ENCODE results near the gene MARCHF7. TPM values are rescaled to one million over a fixed set of nuclear protein-coding genes. Genes with fewer than 3 reads are reported as not detected.
"Not testable (repeated sequence)": the region's sequence is repeated elsewhere in the genome, so short reads cannot be mapped to it uniquely, and the experiment has no call there.

The MARCHF7 gene
- total RNA-seq, 2 donors from 2014 or later = 68.9 to 86.1 TPM

DNA sequence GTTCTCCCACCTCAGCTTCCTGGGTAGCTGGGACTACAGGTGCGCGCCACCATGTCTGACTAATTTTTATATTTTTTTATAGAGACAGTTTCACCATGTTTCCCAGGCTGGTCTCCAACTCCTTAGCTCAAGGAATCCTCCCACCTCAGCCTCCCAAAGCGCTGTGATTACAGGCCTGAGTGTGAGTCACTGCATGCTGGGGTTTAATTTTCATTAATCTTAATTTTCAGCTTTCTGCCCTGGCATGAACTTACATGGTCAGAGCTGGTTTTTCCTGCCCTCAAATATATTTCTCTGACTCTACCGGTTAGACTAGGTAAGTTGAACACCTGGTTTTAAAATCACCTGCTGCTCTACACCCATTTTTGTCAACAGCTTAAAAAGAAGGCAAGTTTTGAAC is 3.1 kb downstream of the MARCHF7 start:
- intact Hi-C loops (cut with DNase I) = no loop called here
- DNase-seq (ENCODE audit: low spot score) = no peak

GRCh38 chr2:159716409-159716808 is 4.1 kb downstream of the MARCHF7 start:
- intact Hi-C loops (cut with DNase I); DNase-seq (ENCODE audit: low spot score): not testable (repeated sequence)

DNA sequence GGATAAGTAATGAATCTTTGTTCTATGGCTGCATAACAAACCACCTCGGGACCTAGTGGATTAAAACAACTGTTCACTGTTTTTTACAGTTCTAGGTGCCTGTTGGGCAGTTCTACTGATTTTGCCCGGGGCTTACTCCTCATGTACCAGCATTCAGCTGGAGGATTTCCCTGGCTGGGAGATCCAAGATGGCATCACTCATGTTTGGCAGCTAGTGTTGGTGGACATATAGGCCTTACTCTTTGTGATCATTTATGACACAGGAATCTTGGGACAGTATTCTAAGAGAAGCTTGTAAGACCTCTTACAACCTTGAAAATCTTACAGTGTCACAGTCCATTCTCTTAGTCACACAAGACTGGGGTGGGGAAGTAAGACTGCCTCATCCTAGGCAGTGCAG is 4.6 kb downstream of the MARCHF7 start:
- intact Hi-C loops (cut with DNase I) = no loop called here

GRCh38 chr2:159720676-159721075 is 8.4 kb downstream of the MARCHF7 start:
- intact Hi-C loops (cut with DNase I) = no loop called here
- DNase-seq (ENCODE audit: low spot score) = no peak

More for the DNA sequence above, 4.6 kb downstream of the MARCHF7 start:
- no peak for DNase-seq (ENCODE audit: low spot score)

DNA sequence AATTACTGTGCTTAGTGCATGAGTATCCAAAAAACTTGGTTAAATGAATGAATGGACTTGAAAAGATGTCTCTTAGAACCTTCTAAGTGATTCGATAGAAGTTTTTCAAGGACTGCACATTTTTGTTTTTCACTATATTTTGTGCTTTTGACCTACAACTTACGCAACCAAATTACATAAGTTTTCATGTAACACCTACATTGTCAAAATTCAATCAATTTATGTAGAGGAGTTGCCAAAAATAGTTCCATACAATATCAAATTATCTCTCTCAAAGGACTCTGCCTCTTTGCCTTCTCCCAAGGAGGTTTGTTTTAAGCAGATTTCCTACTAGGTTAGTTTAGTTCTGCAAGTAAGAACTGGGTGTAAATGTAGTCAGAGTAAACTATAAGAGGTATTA is 10.3 kb downstream of the MARCHF7 start:
- DNase-seq (ENCODE audit: low spot score) = no peak
- intact Hi-C loops (cut with DNase I) = no loop called here

DNA sequence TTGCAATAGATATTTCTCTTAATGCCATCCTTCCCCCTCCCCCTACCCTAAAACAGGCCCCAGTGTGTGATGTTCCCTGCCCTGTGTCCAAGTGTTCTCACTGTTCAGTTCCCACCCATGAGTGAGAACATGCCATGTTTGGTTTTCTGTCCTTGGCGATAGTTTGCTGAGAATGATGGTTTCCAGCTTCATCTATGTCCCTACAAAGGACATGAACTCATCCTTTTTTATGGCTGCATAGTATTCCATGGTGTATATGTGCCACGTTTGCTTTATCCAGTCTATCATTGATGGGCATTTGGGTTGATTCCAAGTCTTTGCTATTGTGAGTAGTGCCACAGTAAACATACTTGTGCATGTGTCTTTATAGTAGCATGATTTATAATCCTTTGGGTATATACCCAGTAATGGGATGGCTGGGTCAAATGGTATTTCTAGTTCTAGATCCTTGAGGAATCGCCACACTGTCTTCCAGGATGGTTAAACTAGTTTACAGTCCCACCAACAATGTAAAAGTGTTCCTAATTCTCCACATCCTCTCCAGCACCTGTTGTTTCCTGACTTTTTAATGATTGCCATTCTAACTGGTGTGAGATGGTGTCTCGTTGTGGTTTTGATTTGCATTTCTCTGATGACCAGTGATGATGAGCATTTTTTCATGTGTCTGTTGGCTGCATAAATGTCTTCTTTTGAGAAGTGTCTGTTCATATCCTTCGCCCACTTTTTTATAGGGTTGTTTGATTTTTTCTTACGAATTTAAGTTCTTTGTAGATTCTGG is 12.7 kb downstream of the MARCHF7 start:
- DNase-seq (ENCODE audit: low spot score); intact Hi-C loops (cut with DNase I): not testable (repeated sequence)

GRCh38 chr2:159725713-159726112 is 13.4 kb downstream of the MARCHF7 start:
- intact Hi-C loops (cut with DNase I) = no loop called here
- DNase-seq (ENCODE audit: low spot score) = no peak

GRCh38 chr2:159728629-159729028 is 16.3 kb downstream of the MARCHF7 start:
- no peak for DNase-seq (ENCODE audit: low spot score)
- intact Hi-C loops (cut with DNase I) = no loop called here

GRCh38 chr2:159735648-159736047 is 23.3 kb downstream of the MARCHF7 start:
- no peak for DNase-seq (ENCODE audit: low spot score)
- intact Hi-C loops (cut with DNase I) = no loop called here

GRCh38 chr2:159736048-159736447 is 23.7 kb downstream of the MARCHF7 start:
- intact Hi-C loops (cut with DNase I) = no loop called here
- no peak for DNase-seq (ENCODE audit: low spot score)

GRCh38 chr2:159737292-159737916 is 25.1 kb downstream of the MARCHF7 start:
- intact Hi-C loops (cut with DNase I) = no loop called here

DNA sequence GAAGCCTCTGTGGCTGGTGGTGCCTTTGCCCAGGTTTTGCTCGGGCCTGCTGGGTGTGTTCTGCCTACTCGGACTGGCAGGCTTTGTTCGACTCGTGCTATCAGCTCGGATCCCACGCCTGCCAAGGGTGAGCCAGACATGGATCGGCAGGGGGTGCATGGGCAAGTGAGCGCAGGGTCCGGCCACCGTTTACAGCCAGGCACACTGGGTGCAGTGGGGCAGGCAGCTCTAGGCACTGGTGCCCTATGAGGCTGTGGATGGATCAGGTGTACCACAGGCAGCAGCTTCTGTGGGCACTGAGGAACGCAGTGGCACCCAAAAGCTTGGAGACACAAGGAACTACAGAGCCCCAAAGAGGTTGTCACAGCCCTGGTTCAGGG is 25.6 kb downstream of the MARCHF7 start:
- intact Hi-C loops (cut with DNase I) = no loop called here
- no peak for DNase-seq (ENCODE audit: low spot score)

More at GRCh38 chr2:159737292-159737916, 25.1 kb downstream of the MARCHF7 start:
- no peak for DNase-seq (ENCODE audit: low spot score)

DNA sequence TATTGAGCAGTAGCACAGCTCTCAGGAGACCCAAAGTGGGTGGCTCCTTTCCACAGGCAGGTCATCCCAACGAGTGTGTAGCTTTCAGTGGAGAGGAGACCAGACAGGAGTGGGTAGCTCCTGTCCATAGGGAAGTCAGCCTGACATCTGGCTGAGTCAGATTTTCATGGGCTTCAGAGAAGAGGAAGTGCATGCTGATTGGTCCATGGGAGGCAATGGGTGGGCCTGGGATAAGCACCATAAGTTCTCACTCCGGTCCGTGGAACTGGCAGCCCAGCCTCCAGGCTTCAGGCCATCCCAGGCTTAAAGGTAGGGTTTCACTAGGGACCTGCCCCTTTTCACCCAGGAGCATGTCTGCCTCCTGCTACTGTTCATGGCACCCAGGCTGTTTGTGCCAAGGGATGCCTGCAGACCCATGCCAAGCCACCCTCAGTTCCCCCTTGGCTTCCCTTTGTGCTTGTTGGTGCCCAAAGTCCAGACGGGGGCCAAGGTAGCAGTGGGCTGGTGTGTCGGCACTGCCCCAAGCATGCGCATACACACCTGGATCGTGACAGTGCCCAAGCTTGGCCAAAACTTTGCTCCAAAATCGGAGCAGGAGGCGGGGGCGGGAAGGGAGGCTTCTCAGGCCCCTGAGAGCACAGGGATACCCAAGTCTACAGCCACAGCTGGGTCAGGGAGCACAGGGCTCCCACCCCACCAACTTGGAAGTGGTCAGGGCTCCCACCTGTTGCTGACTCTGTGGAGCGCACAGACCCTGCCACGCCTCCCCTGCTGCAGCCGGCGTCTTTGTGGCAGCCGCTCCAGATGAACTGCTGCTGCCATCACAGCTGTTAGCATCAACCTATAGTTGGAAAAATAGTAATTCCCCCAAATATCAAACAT is 26.4 kb downstream of the MARCHF7 start:
- DNase-seq (ENCODE audit: low spot score) = no peak
- intact Hi-C loops (cut with DNase I) = no loop called here

DNA sequence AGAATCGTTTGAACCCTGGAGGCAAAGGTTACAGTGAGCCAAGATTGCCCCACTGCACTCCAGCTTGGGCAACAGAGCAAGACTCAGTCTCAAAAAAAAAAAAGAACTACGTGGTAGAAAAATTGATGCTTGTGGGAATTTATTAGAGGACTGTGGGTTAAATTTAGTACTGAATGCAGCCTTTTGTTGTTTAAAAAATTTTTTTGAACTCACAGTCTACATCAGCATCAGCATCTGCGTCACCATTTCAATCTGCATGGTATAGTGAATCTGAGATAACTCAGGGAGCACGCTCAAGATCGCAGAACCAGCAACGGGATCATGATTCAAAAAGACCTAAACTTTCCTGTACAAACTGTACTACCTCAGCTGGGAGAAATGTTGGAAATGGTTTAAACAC is 30.5 kb downstream of the MARCHF7 start:
- intact Hi-C loops (cut with DNase I) = no loop called here
- DNase-seq (ENCODE audit: low spot score) = no peak

DNA sequence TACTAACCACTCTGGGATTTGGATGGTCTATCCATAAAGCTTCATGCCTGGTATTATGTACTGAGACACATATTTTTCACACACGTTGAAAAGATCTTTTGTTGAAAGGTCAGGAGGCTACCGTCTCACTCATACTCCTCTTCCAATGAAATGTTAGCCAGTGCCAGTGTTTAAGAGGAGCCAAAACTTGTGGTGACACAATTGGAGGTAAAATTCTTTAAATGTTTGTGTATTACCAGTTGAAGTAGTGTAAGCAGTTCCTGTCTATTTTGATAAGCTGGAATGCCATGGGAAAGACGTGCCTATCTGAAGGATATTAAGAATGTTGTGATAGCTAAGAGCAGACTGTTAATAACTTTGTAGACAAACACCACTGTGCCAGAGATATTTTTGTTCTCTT is 32.1 kb downstream of the MARCHF7 start:
- no peak for DNase-seq (ENCODE audit: low spot score)
- intact Hi-C loops (cut with DNase I) = no loop called here

DNA sequence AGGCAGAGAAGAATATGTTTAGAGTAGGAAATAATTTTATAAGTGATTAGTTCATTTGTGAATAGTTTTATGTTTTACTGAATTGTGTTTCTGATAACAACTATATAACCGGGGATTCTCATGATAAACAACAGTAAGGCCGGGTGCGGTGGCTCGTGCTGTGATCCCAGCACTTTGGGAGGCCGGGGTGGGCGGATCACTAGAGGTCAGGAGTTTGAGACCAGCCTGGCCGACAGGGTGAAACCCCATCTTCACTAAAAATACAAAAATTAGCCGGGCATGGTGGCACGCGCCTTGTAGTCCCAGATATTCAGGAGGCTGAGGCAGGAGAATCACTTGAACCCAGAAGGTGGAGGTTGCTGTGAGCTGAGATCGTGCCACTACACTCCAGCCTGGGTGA is 32.9 kb downstream of the MARCHF7 start:
- DNase-seq (ENCODE audit: low spot score); intact Hi-C loops (cut with DNase I): not testable (repeated sequence)

GRCh38 chr2:159748089-159748488 is 35.8 kb downstream of the MARCHF7 start:
- intact Hi-C loops (cut with DNase I) = no loop called here
- no peak for DNase-seq (ENCODE audit: low spot score)

DNA sequence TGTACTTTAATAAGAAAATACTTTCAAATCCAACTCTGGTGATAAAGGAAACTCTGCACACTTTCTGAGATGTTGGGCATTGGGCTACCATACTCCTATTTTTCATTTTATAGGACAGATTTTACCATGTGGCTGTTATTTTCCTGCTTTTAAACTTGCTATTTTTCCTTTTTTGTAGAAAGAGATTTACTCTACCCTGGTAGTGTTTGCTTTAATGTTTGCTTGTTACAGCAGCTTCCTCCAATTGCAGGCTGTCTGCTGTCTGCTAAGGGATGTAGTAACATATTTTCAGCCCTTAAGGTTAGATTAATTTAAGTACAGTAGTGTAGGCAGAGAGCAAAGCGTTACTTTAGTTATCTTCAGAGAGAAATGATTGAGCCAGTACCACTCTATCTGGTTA is 38.6 kb downstream of the MARCHF7 start:
- intact Hi-C loops (cut with DNase I) = no loop called here
- no peak for DNase-seq (ENCODE audit: low spot score)

- DNase-seq (ENCODE audit: low spot score) = no peak
- intact Hi-C loops (cut with DNase I) = no loop called here
These were observed 41.5 kb downstream of the MARCHF7 start for GRCh38 chr2:159753797-159754196.

- intact Hi-C loops (cut with DNase I) = no loop called here
- no peak for DNase-seq (ENCODE audit: low spot score)
These were observed 42.7 kb downstream of the MARCHF7 start for GRCh38 chr2:159755014-159755413.
